NCI-H2081 treated with DMSO at 0.1 percent for 48 hours (cell line): ENCODE results near the gene KRTAP5-3.
"Not testable (repeated sequence)": the region's sequence is repeated elsewhere in the genome, so short reads cannot be mapped to it uniquely, and the experiment has no call there.

Source experiments
- DNase-seq: peaks from one replicate; lab custom pipeline; 2025; lab: John Stamatoyannopoulos, UW

Gene KRTAP5-3

GRCh38 chr11:1582909-1583308, 25.4 kb downstream of the KRTAP5-3 start:
- not testable (repeated sequence) for DNase-seq

GRCh38 chr11:1581976-1582375, 26.3 kb downstream of the KRTAP5-3 start:
- DNase-seq: no peak

GRCh38 chr11:1576825-1577224, 31.4 kb downstream of the KRTAP5-3 start:
- no peak for DNase-seq

- DNase-seq: not testable (repeated sequence)
Observed at GRCh38 chr11:1575756-1576155, 32.5 kb downstream of the KRTAP5-3 start.

- DNase-seq: no peak
Observed at GRCh38 chr11:1574933-1575242, 33.4 kb downstream of the KRTAP5-3 start.

- no peak for DNase-seq
Observed at GRCh38 chr11:1574238-1574932, 33.9 kb downstream of the KRTAP5-3 start.

GRCh38 chr11:1573903-1574237, 34.4 kb downstream of the KRTAP5-3 start:
- DNase-seq: no peak

GRCh38 chr11:1573077-1573902, 35.0 kb downstream of the KRTAP5-3 start:
- no peak for DNase-seq

GRCh38 chr11:1572197-1573076, 35.8 kb downstream of the KRTAP5-3 start, which contains the start of gene DUSP8:
TSS of gene DUSP8 (minus strand) at chr11:1572271. CDS start at chr11:1565826, 6,445 bp downstream.
- DNase-seq: peak; percentile 59

GRCh38 chr11:1571760-1572196, 36.5 kb downstream of the KRTAP5-3 start:
- no peak for DNase-seq

GRCh38 chr11:1570896-1571759, 37.1 kb downstream of the KRTAP5-3 start:
- no peak for DNase-seq

- no peak for DNase-seq
Observed at GRCh38 chr11:1570531-1570895, 37.8 kb downstream of the KRTAP5-3 start.

GRCh38 chr11:1570001-1570453, 38.2 kb downstream of the KRTAP5-3 start:
- no peak for DNase-seq

- DNase-seq: no peak
Observed at GRCh38 chr11:1569251-1569780, 38.9 kb downstream of the KRTAP5-3 start.

- DNase-seq: no peak
Observed at GRCh38 chr11:1568441-1568911, 39.8 kb downstream of the KRTAP5-3 start.

- no peak for DNase-seq
Observed at GRCh38 chr11:1567721-1568100, 40.6 kb downstream of the KRTAP5-3 start.

GRCh38 chr11:1567052-1567720, 41.1 kb downstream of the KRTAP5-3 start:
- DNase-seq: no peak

- no peak for DNase-seq
Observed at GRCh38 chr11:1566381-1567051, 41.7 kb downstream of the KRTAP5-3 start.

GRCh38 chr11:1565904-1566247, 42.4 kb downstream of the KRTAP5-3 start:
- DNase-seq: no peak
